ENCODE data around the gene MIEF1.

- TF ChIP-seq POLR2A (IDR thresholded peaks at IDR 0.05; ENCODE audit: low read depth, low read length) (no peak), POLR2AphosphoS5 (IDR thresholded peaks at IDR 0.05; ENCODE audit: low read depth, low read length) (no peak), TAF1 (IDR thresholded peaks at IDR 0.05; ENCODE audit: borderline replicate concordance, low read depth, low read length) (0 out of 2 replicates have a peak, but pooled peaks have one; percentile 2)
Measured at GRCh38 chr22:39529487-39529851, 27.4 kb downstream of the MIEF1 start.

Data from GM12892 (cell line).